Dermis microvascular lymphatic vessel endothelial cell (primary cell): ENCODE measurements around the gene GREB1L. TPM values are rescaled to one million over a fixed set of nuclear protein-coding genes. Genes with fewer than 3 reads are reported as not detected.
"Not testable (repeated sequence)": the region's sequence is repeated elsewhere in the genome, so short reads cannot be mapped to it uniquely, and the experiment has no call there.

Experiments used
- DNase-seq, 2 donors: peaks; one replicate each; pipeline versions ENCODE4 v3.0.0 to v3.0.0-alpha.2; 2010; ENCODE audit warnings: low read depth in 2 of 2
- total RNA-seq: library from RNA; depleted of rRNA; stranded (reverse); fragments of >200 nt; gene quantifications from 2 replicates; pipeline ENCODE4 v1.2.1, GENCODE V29; 2014

The GREB1L gene
- total RNA-seq, 1 donor from 2014 or later = 2.8 TPM

GRCh38 chr18:21363348-21363747, 121.3 kb downstream of the GREB1L start:
- no peak for DNase-seq

GRCh38 chr18:21364471-21364870, 122.4 kb downstream of the GREB1L start:
- no peak for DNase-seq

DNA sequence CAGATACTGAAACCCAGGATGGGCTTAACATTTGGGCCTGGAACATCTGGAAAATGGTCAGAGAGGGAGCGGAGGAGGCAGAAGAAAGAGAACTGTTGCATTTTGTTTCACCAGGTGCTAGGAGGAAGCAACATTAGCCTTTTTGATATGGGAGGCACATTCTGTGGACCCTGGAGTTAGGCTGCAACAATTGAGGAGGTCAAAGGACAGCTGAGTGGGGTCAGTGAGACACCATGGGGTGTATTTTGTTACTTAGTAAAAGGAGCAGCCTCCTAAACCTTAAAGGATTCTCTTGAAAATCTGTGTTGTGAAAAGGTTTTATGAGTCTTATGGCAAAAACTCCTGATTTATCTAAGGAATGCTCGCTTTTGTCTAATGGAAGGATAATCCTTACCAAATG, 124.9 kb downstream of the GREB1L start:
- DNase-seq = no peak

DNA sequence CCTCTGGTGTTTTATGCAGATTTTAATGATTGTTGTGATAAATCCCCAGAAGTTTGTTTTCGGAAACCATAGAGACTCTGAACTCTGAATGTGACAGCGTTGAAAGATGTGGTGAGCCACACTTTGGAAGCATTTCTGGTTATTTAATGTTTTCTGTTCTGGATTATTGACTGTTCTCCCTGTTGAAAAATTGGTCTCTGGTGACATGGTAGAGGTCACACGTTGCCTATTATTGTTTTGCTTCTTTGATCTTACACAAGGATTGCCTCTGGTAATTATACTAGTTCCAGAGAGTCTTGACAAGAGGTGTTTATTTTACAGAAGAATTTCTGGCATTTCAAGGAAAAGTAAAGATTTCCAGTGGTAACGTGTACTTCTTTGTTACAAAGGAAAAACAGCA, 127.1 kb downstream of the GREB1L start:
- DNase-seq = no peak

DNA sequence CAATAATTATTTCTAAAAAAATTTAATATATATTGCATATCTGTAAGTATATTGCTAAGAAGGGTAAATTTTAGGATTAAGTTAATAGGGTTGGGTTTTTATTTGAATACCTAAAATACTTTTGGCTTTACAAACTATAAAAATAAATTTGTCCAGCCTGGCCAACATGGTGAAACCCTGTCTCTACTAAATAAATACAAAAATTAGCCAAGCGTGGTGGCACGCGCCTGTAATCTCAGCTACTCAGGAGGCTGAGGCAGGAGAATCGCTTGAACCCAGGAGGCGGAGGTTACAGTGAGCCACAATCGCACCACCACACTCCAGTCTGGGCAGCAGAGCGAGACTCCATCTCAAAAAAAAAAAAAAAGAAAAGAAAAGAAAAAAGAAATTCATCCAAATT, 127.6 kb downstream of the GREB1L start:
- DNase-seq = not testable (repeated sequence)

DNA sequence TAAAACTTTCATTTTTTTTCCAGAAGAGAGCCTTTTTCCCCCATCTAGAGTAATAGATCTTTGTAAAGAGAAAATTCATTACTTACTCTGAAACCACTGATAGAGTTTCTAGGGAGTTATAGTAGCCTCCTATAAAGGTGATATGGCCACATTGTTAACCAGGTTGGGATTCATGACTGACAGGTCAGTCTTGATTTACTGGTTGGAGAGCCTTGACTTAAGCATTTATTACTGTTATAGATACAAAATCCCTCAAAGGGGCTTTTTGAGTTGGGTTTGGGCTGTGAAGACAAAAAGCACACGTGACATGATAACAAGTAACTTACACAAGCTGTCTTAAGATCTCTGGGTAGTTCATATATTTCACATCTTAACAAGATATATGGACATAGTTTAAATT, 141.0 kb downstream of the GREB1L start:
- DNase-seq = no peak

DNA sequence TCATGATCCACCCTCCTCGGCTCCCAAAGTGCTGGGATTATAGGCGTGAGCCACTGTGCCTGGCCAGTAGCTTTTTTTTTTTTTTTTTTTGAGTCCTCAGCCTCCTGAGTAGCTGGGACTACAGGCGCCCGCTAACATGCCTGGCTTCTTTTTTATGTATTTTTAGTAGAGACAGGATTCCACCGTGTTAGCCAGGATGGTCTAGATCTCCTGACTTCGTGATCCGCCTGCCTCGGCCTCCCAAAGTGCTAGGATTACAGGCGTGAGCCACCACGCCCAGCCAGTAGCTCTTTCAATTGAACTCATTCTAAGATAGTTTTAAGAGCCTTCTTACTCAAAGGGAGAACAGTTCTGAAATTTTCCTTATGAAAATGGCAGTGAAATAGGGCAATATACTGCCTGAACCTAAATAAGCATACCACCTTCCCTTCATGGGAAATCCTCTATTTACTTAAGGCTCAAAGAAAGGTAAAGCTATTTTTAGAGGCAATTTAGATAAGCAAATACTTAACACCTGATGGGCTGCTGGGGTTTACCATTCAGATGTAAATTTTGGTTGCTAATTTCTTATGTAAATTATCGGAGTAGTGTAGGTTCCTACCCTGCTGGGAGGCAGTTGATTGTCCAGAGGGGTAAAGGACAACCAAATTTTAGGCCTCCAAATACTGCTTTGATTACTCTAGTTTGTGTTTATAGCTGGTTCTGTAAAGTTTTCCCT, 144.7 kb downstream of the GREB1L start:
- DNase-seq = no peak

GRCh38 chr18:21387886-21388285, 145.9 kb downstream of the GREB1L start:
- no peak for DNase-seq

DNA sequence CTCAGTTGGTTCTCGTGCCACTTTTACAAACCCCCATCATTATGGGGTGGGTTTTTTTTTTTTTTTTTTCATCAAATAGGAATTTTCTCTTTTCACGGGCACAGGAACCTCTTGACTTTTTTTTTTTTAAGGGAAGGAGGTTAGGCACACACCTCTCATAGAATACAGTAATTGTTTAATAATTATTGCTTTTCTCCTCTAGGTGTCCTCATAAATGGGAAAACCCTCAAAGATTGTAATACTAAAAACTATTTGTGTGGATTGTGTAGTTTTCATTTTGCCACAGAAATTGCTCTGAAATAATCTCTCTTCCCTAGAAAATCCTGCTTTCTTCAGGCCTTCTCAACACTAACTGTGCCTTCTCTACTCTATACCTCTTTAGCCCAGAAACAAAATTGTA, 147.3 kb downstream of the GREB1L start:
- DNase-seq = no peak

GRCh38 chr18:21389903-21390302, 147.9 kb downstream of the GREB1L start:
- no peak for DNase-seq

GRCh38 chr18:21391074-21391673, 149.1 kb downstream of the GREB1L start:
- peak in 1 of 2 donors; percentile 6 for DNase-seq

GRCh38 chr18:21393986-21394385, 152.0 kb downstream of the GREB1L start:
- DNase-seq = no peak

DNA sequence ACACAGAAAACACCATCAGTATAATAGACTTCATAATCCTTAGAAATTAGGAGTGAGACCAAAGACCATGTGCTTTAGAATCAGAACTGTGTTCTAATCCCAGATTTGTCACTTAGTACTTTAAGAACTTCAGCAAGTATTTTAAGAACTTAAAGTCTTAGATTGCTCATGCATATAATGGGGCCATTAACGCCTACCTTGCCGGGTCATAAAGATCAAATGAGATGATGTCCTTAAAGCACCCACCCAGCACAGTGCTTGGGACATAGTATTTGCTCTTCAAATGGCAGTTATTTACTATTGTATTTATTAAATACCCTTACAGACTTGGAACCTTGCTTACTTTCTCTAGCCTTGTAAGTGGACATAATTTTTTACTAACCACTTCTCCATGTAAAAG, 156.1 kb downstream of the GREB1L start:
- no peak for DNase-seq

- no peak for DNase-seq
These were observed 160.2 kb downstream of the GREB1L start for GRCh38 chr18:21402272-21402671.

DNA sequence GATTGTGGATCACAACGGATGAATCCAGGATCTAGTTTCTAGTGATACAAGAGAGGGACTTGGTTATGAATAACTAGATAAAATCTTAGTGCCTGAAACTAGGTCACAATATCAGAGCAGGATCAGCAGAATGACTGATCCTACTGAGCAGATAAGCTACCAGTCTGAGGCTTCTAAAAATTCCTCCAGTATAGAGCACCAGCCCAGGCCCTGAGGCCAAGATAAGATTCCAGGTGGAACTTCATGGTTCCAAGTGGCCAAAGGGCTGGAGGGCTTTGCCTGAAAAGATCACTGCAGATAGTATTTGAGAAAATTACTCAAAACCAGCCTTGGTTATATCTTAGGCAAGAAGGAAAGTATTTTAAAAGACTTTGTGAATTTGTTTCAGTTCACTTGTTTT, 162.4 kb downstream of the GREB1L start:
- DNase-seq = no peak

DNA sequence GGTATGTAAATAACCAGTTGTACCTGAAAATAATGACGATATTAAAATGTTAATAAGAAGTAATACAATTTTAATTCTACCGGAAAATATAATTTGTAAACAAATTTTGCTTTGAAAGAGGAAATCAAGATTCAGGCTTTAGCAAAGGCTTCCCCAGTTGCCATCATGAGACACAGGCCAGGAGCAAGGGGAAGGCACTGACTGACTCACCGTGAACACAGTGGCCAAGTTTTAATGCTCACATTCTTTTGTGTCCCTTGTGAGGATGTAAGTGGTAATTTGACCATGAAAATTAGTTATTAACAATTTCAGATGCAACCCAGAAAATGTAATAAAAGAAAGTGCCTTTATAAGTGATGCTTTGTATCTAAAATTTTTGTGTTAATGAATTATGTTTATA, 164.1 kb downstream of the GREB1L start:
- DNase-seq = peak in 1 of 2 donors; percentile 2

DNA sequence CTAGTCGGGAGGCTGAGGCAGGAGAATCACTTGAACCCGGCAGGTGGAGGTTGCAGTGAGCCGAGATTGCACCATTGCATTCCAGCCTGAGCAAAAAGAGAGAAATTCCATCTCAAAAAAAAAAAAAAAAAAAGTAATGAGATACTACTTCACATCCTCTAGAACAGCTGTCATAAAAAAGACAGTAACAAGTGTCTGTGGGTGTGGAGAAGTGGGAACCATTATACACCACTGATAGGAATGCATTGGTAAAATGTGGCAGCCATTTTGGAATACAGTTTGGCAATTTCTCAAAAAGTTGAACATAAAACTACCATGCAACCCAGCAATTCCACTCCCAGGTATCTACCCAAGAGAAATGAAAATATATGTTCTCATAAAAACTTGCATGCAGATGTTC, 166.6 kb downstream of the GREB1L start:
- DNase-seq = no peak

DNA sequence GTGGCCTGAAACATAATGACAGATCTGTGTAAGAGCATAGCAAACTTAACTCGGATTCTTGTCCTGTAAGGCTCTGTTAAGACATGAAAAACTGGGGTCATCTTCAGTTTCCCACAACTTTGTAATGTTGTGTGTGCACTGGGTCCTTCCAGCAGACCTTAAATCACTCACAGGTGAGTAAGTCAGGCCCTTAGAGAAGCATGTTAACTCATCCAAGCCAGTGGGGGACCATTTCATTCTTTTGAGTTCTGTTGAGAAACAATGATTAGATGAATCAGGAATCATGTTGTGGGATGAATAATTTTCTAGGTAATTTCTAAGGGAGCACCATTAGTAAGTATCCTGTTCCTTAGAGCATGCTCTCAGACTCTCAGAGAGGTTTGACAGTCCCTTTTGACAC, 191.4 kb downstream of the GREB1L start:
- DNase-seq = no peak

- no peak for DNase-seq
These were observed 197.4 kb downstream of the GREB1L start for GRCh38 chr18:21439431-21439846.

DNA sequence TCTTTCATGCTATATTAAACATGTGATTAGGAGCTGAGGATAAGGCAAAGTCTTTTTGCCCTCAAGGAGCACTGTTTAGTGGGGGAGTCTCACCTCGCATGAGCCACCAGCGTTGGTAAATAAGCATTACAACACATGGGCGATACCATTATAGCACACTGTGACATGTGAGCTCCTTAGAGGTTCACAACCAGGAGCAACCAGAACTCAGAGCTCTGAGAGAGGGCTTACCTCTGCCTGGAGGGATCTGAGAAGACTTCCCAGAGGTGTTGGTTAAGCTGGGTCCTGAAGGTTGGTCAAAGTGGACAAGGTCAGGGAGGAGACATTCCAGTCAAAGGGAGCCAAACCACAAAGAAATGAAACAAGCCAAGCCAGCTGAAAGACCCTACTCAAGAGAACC, 199.6 kb downstream of the GREB1L start:
- DNase-seq = no peak

DNA sequence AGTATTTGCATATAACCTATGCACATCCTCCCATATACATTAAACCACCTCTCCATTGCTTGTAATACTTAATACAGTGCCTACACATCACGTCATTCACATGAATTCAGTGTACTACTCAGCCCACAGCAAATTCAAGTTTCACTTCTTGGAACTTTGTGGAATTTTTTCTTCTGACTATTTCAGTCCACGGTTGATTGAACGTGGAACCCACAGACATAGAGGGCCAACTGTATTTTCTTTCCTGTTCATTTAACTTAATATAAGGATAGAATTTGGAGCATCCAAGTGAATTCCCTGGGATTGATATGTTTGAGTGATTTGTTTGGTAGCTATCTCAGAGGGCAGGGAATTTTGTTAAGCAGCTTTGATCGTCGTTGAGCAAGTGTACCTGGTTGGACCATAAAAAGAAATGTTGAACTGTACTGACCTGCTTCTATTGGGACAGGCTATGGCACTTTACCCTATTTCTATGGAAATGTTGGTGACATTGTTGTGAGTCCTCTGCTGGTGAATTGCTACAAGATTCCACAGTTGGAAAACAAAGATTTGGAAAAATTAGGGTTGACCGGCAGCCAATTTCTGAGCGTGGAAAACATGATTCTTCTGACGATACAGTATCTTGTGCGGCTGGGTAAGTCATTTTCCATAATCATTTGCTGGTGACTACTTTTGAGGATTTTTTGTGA, 201.9 kb downstream of the GREB1L start:
- DNase-seq = peak in 1 of 2 donors; percentile 10

GRCh38 chr18:21444465-21445212, 202.6 kb downstream of the GREB1L start:
- DNase-seq = peak; percentile 43 to 64
